ENCODE data around the gene EIF4EBP2. TPM values are rescaled to one million over a fixed set of nuclear protein-coding genes. Genes with fewer than 3 reads are reported as not detected.
A peak's percentile ranks its signal among the peaks of the same experiment; 100 is the strongest.

Gene EIF4EBP2, protein sequence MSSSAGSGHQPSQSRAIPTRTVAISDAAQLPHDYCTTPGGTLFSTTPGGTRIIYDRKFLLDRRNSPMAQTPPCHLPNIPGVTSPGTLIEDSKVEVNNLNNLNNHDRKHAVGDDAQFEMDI
- 106 TPM for polyA plus RNA-seq (2013, experiment 1 of 2)
- 104 TPM for polyA plus RNA-seq (2013, experiment 2 of 2)

DNA sequence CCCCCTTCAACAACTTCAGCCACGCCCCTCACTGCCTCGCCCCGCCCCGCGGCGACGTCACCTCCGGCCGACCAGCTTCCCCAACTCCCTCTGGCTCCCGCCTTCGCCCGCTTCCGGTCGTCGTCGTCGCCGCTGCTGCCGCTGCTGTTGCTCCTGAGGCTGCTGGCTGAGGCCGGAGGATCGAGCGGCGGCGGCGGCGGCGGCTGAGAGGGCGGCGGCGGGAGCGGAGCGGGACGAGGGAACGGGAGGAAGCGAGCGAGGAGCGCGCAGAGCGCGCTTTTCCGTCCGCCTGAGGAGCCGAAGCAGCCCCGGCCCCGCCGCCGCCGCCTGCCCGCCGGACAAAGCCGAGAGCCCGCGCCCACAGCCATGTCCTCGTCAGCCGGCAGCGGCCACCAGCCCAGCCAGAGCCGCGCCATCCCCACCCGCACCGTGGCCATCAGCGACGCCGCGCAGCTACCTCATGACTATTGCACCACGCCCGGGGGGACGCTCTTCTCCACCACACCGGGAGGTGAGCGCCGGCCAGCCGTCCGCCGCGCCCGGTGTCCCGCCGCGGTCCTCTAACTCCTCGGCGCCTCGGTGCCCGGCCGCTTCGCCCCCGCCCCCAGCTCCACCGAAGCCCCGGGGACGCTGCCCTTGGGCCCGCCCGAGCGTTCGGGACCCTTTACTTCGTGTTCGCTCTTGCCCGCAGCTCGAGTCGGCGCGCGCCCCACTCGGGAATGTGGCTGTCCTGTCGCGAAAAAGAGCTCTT lies at the start of gene EIF4EBP2:
EIF4EBP2 (plus strand) TSS at position 110 of the 751 bp plus-strand sequence; CDS start at position 367, 257 bp downstream.
- Histone ChIP-seq H4K8ac (ENCODE audit: low read depth, low read length) (no peak within 1 kb of the TSS), H4K5ac (ENCODE audit: low read length) (no peak within 1 kb of the TSS), H3K23ac (ENCODE audit: low read length) (peak within 1 kb of the TSS; percentile 98), H3K4me1 (ENCODE audit: control insufficient read depth, low read depth, low read length) (peaks cover 4% of the 10 kb centered on the region), H3K79me2 (ENCODE audit: control insufficient read depth, insufficient read depth, low read length) (peaks cover 33% of the 10 kb centered on the region), H3K4me3 (ENCODE audit: low read length) (peak within 1 kb of the TSS; percentile 52), H3K36me3 (ENCODE audit: control insufficient read depth, insufficient read depth, low read length) (no peaks in the 10 kb centered on the region), H2BK15ac (replicated peaks; ENCODE audit: low read depth) (no peak within 1 kb of the TSS), H2AK5ac (ENCODE audit: low read length) (no peak within 1 kb of the TSS), H3K56ac (ENCODE audit: low read length) (peak within 1 kb of the TSS; percentile 99), H3K9ac (ENCODE audit: low read length) (peak within 1 kb of the TSS; percentile 83), H2BK120ac (ENCODE audit: low read depth, low read length) (no peak within 1 kb of the TSS), H3K18ac (ENCODE audit: low read length) (peak within 1 kb of the TSS; percentile 41), H3K79me1 (ENCODE audit: low read length) (peaks cover 9% of the 10 kb centered on the region), H3K27me3 (ENCODE audit: insufficient read depth, low read length, poor library complexity) (no peaks in the 10 kb centered on the region), H2BK5ac (ENCODE audit: low read length) (no peak within 1 kb of the TSS), H3K4me2 (ENCODE audit: low read length) (peak within 1 kb of the TSS; percentile 100), H3K27ac (ENCODE audit: low read depth, low read length) (peak within 1 kb of the TSS; percentile 32), H3K4ac (ENCODE audit: low read depth, low read length) (peak within 1 kb of the TSS; percentile 18)
- peak; percentile 97 for DNase-seq
- no CpG with 5 or more reads among the region's 103 CpGs for WGBS (ENCODE audit: extremely low coverage, insufficient coverage, low lambda C conversion rate)

DNA sequence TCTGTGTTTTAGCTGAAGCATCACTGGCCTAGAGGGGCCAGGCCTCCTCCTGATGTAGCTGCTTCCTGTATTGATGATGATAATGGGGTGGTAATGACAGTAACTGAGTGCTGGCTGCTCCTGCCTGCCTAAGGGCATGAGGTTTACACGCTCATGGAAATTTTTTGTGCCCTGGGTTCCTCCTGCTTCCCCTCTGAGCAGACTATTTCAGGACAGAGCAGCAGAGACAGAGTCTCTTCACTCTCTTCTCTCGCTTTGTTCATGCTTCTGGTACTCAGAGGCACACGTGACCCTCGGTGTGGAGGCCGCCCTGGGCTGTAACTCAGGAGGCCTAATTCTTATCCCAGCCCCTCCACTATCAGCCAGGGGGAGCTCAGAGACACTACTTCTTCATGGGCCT lies 49.4 kb upstream of the EIF4EBP2 start:
- Histone ChIP-seq H2AK5ac (ENCODE audit: low read length) (no peak overlapping the region), H3K56ac (ENCODE audit: low read length) (no peak overlapping the region), H2BK15ac (replicated peaks; ENCODE audit: low read depth) (no peak overlapping the region), H3K4ac (ENCODE audit: low read depth, low read length) (no peak overlapping the region), H3K23ac (ENCODE audit: low read length) (no peak overlapping the region), H3K27ac (ENCODE audit: low read depth, low read length) (no peak overlapping the region), H2BK120ac (ENCODE audit: low read depth, low read length) (no peak overlapping the region), H3K36me3 (ENCODE audit: control insufficient read depth, insufficient read depth, low read length) (no peaks in the 10 kb centered on the region), H4K8ac (ENCODE audit: low read depth, low read length) (no peak overlapping the region), H2BK5ac (ENCODE audit: low read length) (no peak overlapping the region), H3K4me3 (ENCODE audit: low read length) (no peak overlapping the region), H3K4me1 (ENCODE audit: control insufficient read depth, low read depth, low read length) (no peaks in the 10 kb centered on the region), H3K9ac (ENCODE audit: low read length) (no peak overlapping the region), H3K79me1 (ENCODE audit: low read length) (no peaks in the 10 kb centered on the region), H3K79me2 (ENCODE audit: control insufficient read depth, insufficient read depth, low read length) (no peaks in the 10 kb centered on the region), H4K5ac (ENCODE audit: low read length) (no peak overlapping the region), H3K27me3 (ENCODE audit: insufficient read depth, low read length, poor library complexity) (no peaks in the 10 kb centered on the region), H3K18ac (ENCODE audit: low read length) (no peak overlapping the region), H3K4me2 (ENCODE audit: low read length) (no peak overlapping the region)
- DNase-seq, result no peak
- no CpG with 5 or more reads among the region's 5 CpGs for WGBS (ENCODE audit: extremely low coverage, insufficient coverage, low lambda C conversion rate)

DNA sequence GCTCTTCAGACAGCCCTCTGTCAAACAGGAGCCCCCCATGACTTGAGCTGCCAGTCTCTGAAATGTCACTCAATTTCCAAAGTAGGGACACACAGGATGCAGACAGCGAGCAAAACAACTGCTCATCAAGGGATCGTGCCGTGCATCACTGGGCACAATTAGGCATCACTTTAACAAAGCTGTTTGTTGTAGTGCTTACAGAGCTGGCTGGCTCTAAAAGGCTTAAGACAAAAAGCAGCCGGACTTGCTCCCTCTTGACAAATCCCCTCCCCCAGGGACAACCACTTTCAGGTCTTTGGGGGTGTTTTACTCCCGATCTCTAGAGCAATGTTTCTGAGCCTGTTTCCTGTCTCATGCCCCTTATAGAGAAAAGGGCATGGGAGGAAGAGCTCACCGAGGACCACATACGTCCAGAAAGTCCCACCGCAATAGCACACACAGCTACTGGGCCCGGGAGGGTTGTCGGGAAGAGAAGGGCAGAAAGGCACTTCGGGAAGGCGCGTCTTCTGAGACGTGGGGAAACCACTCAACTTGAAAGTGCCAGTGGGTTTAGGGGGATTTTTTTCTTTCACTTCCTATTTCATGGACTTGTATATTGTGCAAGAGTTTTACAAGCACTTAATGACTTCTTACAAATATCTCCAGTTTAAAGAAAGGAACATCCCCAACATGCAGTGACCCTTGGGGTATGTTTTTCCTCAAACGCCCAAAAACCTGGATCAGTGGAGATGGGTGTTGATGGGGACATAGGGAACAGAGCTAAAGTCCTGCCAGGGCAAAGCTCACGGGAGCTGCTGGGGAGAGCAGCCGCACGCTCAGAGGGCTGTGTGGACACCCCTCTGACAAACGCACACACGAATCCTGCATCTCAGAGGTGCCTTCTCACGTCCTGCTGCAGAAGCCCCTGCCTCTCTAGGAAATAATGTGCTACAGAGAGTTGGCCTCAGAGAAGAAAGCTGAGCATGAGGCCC lies 48.6 kb upstream of the EIF4EBP2 start:
- no CpG with 5 or more reads among the region's 21 CpGs for WGBS (ENCODE audit: extremely low coverage, insufficient coverage, low lambda C conversion rate)
- DNase-seq, result no peak
- H2BK120ac ChIP-seq (ENCODE audit: low read depth, low read length), result no peak overlapping the region
- no peak overlapping the region for H3K27ac ChIP-seq (ENCODE audit: low read depth, low read length)
- no peak overlapping the region for H2BK5ac ChIP-seq (ENCODE audit: low read length)
- no peak overlapping the region for H2AK5ac ChIP-seq (ENCODE audit: low read length)
- no peaks in the 10 kb centered on the region for H3K36me3 ChIP-seq (ENCODE audit: control insufficient read depth, insufficient read depth, low read length)
- H3K27me3 ChIP-seq (ENCODE audit: insufficient read depth, low read length, poor library complexity), result no peaks in the 10 kb centered on the region
- no peak overlapping the region for H3K23ac ChIP-seq (ENCODE audit: low read length)
- H3K4me3 ChIP-seq (ENCODE audit: low read length), result no peak overlapping the region
- no peak overlapping the region for H4K5ac ChIP-seq (ENCODE audit: low read length)
- no peak overlapping the region for H3K4me2 ChIP-seq (ENCODE audit: low read length)
- H3K4me1 ChIP-seq (ENCODE audit: control insufficient read depth, low read depth, low read length), result no peaks in the 10 kb centered on the region
- H3K4ac ChIP-seq (ENCODE audit: low read depth, low read length), result no peak overlapping the region
- H4K8ac ChIP-seq (ENCODE audit: low read depth, low read length), result no peak overlapping the region
- H2BK15ac ChIP-seq (replicated peaks; ENCODE audit: low read depth), result no peak overlapping the region
- H3K79me1 ChIP-seq (ENCODE audit: low read length), result no peaks in the 10 kb centered on the region
- no peak overlapping the region for H3K9ac ChIP-seq (ENCODE audit: low read length)
- no peaks in the 10 kb centered on the region for H3K79me2 ChIP-seq (ENCODE audit: control insufficient read depth, insufficient read depth, low read length)
- no peak overlapping the region for H3K56ac ChIP-seq (ENCODE audit: low read length)
- H3K18ac ChIP-seq (ENCODE audit: low read length), result no peak overlapping the region

DNA sequence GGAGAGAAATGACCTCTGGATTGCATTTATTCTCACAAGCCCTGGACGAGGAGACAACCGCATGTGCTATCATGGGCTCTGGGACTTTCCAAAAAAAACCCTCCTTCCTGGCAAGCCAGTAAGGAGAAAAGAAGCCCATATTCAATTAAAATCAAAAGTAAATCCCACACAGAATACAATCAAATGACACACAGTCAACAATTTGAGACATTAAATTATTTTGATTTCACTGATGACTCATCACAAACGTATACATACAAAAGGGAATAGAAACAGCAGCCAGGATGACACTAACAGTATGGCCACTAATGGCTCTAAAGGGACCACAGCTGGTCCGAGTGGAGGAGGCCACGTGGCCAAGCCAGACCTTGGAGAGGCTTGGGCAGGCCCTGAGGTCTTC lies 46.4 kb upstream of the EIF4EBP2 start:
- Histone ChIP-seq H3K4me1 (ENCODE audit: control insufficient read depth, low read depth, low read length) (no peaks in the 10 kb centered on the region), H3K4me3 (ENCODE audit: low read length) (no peak overlapping the region), H3K27ac (ENCODE audit: low read depth, low read length) (no peak overlapping the region), H3K18ac (ENCODE audit: low read length) (no peak overlapping the region), H3K56ac (ENCODE audit: low read length) (no peak overlapping the region), H3K4ac (ENCODE audit: low read depth, low read length) (no peak overlapping the region), H3K9ac (ENCODE audit: low read length) (no peak overlapping the region), H3K27me3 (ENCODE audit: insufficient read depth, low read length, poor library complexity) (no peaks in the 10 kb centered on the region), H4K8ac (ENCODE audit: low read depth, low read length) (no peak overlapping the region), H3K79me2 (ENCODE audit: control insufficient read depth, insufficient read depth, low read length) (no peaks in the 10 kb centered on the region), H3K79me1 (ENCODE audit: low read length) (no peaks in the 10 kb centered on the region), H3K36me3 (ENCODE audit: control insufficient read depth, insufficient read depth, low read length) (no peaks in the 10 kb centered on the region), H3K4me2 (ENCODE audit: low read length) (no peak overlapping the region), H2AK5ac (ENCODE audit: low read length) (no peak overlapping the region), H2BK5ac (ENCODE audit: low read length) (no peak overlapping the region), H4K5ac (ENCODE audit: low read length) (no peak overlapping the region), H2BK120ac (ENCODE audit: low read depth, low read length) (no peak overlapping the region), H2BK15ac (replicated peaks; ENCODE audit: low read depth) (no peak overlapping the region), H3K23ac (ENCODE audit: low read length) (no peak overlapping the region)
- no peak for DNase-seq
- no CpG with 5 or more reads among the region's 5 CpGs for WGBS (ENCODE audit: extremely low coverage, insufficient coverage, low lambda C conversion rate)

DNA sequence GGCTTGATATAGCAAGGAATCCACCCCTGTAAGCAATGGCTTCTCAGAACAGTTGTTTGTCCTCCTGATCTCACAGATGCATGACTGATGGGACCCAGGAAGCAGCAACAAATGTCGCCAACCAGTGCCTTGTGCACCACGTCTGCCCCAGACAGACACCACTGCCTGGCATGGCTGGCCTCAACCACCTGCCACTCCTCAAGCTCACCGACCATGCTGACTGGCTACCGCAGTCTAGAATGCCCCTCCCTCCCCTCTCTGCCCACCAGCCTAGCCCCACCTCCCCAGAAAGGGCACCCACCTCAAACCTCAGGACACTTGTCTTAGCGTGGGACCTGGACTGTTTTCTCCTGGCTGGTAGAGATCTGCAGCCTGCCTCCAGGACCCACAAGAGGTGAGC lies 45.5 kb upstream of the EIF4EBP2 start:
- H3K4ac ChIP-seq (ENCODE audit: low read depth, low read length), result no peak overlapping the region
- no peak overlapping the region for H2AK5ac ChIP-seq (ENCODE audit: low read length)
- WGBS (ENCODE audit: extremely low coverage, insufficient coverage, low lambda C conversion rate), result no CpG with 5 or more reads among the region's 5 CpGs

More for the DNA sequence above, 45.5 kb upstream of the EIF4EBP2 start:
- Histone ChIP-seq H3K4me1 (ENCODE audit: control insufficient read depth, low read depth, low read length) (no peaks in the 10 kb centered on the region), H3K27me3 (ENCODE audit: insufficient read depth, low read length, poor library complexity) (no peaks in the 10 kb centered on the region), H4K8ac (ENCODE audit: low read depth, low read length) (no peak overlapping the region), H3K56ac (ENCODE audit: low read length) (no peak overlapping the region), H3K27ac (ENCODE audit: low read depth, low read length) (no peak overlapping the region), H3K4me2 (ENCODE audit: low read length) (no peak overlapping the region), H3K18ac (ENCODE audit: low read length) (no peak overlapping the region), H4K5ac (ENCODE audit: low read length) (no peak overlapping the region), H3K4me3 (ENCODE audit: low read length) (no peak overlapping the region), H3K9ac (ENCODE audit: low read length) (no peak overlapping the region), H3K36me3 (ENCODE audit: control insufficient read depth, insufficient read depth, low read length) (no peaks in the 10 kb centered on the region), H3K79me2 (ENCODE audit: control insufficient read depth, insufficient read depth, low read length) (no peaks in the 10 kb centered on the region), H2BK15ac (replicated peaks; ENCODE audit: low read depth) (no peak overlapping the region), H3K23ac (ENCODE audit: low read length) (no peak overlapping the region), H2BK120ac (ENCODE audit: low read depth, low read length) (no peak overlapping the region), H3K79me1 (ENCODE audit: low read length) (no peaks in the 10 kb centered on the region), H2BK5ac (ENCODE audit: low read length) (no peak overlapping the region)
- DNase-seq, result no peak

All from mesendoderm (in vitro differentiated cells).